Renal pelvis (tissue), 12 donors: Measurements from ENCODE around the gene CDH22. TPM values are rescaled to one million over a fixed set of nuclear protein-coding genes. Genes with fewer than 3 reads are reported as not detected.

Experiments used
- DNase-seq: peaks from one replicate; pipeline ENCODE4 v3.0.0-alpha.2; 2013
- long read RNA-seq, 16 experiments: transcript quantifications; one replicate each; lab custom pipeline, GENCODE V29; 2026
- polyA plus RNA-seq, 3 donors: library from polyadenylated mRNA; unstranded; fragments of 120-200 nt; gene quantifications; one replicate each; pipeline ENCODE4 v1.2.1, GENCODE V29; 2013; ENCODE audit not compliant: insufficient read length in 3 of 3

The CDH22 gene, protein sequence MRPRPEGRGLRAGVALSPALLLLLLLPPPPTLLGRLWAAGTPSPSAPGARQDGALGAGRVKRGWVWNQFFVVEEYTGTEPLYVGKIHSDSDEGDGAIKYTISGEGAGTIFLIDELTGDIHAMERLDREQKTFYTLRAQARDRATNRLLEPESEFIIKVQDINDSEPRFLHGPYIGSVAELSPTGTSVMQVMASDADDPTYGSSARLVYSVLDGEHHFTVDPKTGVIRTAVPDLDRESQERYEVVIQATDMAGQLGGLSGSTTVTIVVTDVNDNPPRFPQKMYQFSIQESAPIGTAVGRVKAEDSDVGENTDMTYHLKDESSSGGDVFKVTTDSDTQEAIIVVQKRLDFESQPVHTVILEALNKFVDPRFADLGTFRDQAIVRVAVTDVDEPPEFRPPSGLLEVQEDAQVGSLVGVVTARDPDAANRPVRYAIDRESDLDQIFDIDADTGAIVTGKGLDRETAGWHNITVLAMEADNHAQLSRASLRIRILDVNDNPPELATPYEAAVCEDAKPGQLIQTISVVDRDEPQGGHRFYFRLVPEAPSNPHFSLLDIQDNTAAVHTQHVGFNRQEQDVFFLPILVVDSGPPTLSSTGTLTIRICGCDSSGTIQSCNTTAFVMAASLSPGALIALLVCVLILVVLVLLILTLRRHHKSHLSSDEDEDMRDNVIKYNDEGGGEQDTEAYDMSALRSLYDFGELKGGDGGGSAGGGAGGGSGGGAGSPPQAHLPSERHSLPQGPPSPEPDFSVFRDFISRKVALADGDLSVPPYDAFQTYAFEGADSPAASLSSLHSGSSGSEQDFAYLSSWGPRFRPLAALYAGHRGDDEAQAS
- under 1 TPM in 1 of 3 donors, not detected in 2; 0.04 TPM for polyA plus RNA-seq
- long read RNA-seq, donor 1 = 0 reads
- long read RNA-seq, donor 2 = 0 reads
- long read RNA-seq, donor 3 = 0 reads
- long read RNA-seq, donor 4 = 0 reads
- long read RNA-seq, donor 5 = 0 reads
- long read RNA-seq, donor 6 = 0 reads
- long read RNA-seq, donor 7 = 0 reads
- long read RNA-seq, donor 8 = 0 reads
- long read RNA-seq, donor 9 = 0 reads
- long read RNA-seq, donor 10 = 0 reads
- long read RNA-seq, donor 11 = 0 reads
- long read RNA-seq, donor 12 = 0 reads
- long read RNA-seq, donor 13 = 0 reads
- long read RNA-seq, donor 14 = 0 reads
- long read RNA-seq, donor 15 = 0 reads
- long read RNA-seq, donor 16 = 0 reads

DNA sequence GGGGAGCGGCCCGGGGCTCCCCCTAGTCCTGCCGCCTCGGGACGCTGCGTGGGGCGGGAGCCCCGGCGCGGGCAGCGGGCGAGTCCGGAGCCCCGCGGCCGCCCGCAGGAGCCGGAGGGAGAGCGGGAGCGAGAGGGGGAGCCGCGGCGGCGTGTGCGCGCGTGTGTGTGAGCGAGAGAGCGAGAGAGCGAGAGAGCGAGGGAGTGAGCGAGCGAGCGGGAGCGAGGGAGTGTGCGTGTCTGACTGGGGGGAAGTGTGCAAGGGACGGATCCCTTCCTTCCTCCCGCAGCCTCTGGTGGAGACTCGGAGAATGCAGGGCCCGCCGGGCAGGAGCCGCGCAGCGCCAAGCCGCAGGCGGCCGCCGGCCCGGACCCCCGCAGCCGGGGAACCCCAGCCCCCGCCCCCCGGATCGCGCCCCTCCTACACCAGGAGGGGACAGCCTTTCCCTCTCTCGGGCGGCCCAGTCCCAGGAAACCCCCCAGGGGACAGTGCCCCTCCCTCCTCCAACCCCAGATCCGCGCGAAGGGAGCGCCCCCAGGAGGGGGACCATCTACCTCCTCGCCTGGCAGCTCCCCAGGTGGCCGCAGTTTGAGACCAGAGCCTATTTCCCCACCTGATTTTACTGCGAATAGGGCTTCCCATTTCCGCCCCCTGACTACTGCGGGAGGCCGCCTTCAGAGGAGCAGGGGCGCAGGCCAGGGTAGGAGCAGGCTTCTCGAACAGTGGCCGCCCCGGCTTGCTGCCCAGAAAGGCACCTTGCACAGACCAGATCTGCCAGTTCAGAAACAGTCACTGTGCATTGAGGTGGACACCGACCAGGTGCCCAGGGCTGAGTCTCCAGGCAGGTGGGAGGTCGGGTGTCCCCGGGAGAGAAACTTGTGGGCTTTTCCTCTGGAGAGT is at the start of gene CDH22:
TSS of gene CDH22 (minus strand) at position 241 of the 900 bp plus-strand sequence. CDS start 57,204 bp downstream, outside the sequence.
- DNase-seq = no peak

DNA sequence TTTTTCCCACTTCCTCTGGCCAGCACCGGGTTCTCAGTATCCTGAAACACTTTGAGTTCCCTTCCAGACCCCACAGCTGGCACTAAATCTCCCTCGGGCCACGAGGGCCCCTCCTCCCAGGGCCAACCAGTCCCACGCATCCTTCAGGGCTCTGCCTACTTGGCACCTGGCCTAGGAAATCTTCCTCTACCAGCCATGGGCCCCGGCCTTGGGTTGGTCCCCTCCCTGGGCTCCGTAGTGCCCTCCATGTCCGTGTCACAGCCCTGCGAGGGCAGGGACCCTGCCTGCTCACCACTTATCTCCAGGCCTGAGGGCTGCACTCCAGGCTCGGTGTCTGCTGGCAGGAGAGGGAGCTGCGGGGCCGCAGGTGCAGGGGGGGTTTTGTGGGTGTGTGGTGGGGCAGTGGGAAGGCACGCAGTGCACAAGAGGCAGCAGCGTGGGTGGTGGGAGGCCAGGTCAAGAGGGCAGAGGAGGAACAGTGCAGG is 48.8 kb upstream of the CDH22 start:
- no peak for DNase-seq

DNA sequence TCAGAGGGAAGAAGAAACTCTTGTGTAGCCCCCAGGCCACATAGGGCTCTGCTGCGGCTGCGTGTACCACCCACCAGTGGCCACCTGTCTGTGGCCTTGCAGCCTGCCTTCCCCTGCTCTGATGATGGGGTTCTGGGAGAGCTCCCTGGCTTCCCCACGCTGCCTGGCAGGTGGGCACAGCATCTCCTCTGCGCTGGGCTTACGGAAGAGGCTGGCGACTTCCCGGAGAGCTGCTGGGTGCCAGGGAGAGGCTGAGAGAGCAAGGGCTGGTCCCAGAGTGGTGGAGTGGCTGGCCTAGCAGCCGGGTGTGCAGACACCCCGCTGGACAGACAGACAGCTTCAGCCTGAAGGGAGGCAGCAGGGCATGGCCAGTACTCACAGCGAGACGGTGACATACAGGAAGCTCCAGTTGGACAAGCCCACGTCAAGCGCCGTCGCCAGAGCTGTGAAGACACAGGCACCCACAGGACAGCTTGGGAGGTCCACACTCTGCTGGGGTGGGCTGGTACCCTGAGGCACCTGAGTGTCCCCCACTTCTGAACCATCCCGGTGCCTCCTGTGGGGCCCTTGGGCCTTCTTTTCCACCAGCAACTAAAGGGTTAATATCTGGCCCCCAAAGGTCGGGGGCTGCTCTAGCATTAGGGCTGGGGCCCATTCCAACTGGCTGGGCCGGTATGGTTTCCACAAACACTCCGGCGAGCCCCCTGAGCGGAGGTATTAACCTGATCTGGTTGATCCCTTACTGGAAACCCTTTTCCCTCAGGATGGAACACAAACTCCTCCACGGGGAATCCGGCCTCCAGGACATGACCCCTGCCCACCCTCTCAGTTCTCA is 48.1 kb upstream of the CDH22 start:
- DNase-seq = no peak

DNA sequence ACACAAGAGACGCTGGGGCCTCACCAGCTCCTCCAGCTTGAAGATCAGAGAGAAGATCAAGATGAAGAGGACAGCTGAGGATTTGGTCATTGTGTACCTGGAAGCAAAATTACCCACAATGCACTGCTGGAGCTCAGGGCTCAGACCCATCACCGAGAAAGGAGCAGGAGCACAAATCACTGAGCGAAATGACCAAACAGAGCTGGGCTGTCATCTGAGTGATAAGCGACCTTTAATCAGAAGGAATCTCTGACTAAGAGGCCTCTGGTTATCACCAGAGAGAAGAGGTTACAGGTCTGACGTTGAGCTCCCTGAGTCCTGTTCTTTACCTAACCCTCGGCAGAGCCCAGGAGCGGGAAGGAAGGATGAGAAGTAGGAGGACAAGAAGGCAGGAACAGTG is 47.5 kb upstream of the CDH22 start:
- DNase-seq = no peak

DNA sequence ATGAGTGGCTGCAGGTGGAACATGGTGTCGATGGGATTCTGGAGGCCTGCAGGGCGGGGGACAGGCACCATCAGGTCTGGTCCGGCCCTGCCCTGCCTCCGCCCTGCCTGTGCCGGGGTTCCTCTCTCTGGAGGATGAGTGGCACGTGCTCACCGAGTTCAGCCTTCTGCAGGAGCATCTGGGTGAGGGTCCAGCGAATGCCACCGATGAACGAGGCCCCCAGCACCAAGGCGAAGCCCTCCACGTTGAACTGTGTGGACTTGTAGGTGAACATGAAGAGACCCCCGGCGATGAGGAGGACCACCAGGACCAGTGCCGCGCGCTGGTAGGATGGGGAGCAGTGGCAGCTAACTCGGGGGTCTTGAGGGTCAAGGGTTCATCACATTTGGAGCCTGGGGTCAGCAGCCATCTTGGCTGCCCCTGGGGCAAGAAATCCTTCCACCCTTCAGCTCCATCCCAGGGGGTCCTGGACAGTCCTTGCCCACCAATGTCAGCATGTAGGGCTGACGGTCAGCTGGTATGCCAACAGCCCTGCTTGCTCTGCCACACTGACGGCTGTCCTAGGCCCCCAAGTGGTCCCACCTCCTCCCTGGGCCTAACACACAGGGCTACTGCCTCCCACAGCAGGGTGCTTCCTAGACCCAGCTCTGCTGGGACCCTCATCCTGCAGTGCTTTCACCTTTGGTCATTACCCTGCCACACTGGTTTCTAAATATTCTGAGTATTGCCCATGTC is 46.8 kb upstream of the CDH22 start:
- no peak for DNase-seq

DNA sequence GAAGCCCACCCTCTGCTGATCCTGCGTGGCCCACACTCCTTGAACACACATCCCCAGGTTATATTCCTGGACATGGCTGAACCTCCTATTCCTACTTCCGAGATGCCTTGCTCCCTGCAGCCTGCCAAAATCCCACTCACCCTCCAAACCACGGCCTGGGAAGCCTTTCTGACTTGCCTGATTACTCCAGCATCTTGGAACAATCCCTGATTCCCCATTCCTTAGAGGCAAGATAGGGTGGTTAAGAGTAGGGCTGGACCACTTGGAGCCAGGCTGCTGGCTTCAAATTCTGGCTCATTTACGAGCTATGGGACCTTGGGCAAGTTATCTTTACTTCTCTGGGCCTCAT is 45.9 kb upstream of the CDH22 start:
- DNase-seq = no peak

DNA sequence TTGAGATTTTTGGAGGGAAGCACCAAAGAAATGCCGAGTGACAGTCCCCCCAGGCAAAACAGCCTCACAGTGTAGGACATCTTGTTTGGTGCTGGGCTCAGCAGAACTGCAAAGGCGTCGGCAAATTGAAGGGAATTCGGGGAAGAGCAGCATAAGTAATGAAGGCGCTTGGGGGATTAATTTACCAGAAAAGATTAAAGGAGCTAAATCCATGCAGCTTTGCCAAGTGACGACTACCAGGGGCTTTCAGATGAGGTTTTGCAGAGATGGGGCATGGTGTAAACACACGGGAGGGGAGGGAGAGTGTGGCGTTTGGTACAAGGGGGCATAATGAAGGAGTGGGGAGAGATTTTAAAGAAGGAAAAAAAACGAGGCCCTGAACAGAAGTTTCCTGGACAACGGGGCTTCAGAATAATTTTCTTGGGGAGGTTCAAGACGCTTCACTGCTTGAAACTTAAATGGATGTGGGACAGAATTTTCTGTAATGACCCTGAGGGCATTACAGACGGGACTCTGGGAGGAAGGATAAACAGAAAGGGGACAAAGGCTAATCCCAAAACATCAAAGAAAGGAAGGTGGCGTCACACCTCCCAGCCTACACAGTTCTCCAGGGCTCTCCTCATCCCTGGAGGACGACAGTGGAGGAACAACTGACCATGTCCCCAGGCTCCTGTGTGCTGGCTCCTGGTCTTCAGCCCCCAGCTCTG is 45.4 kb upstream of the CDH22 start:
- DNase-seq = no peak

DNA sequence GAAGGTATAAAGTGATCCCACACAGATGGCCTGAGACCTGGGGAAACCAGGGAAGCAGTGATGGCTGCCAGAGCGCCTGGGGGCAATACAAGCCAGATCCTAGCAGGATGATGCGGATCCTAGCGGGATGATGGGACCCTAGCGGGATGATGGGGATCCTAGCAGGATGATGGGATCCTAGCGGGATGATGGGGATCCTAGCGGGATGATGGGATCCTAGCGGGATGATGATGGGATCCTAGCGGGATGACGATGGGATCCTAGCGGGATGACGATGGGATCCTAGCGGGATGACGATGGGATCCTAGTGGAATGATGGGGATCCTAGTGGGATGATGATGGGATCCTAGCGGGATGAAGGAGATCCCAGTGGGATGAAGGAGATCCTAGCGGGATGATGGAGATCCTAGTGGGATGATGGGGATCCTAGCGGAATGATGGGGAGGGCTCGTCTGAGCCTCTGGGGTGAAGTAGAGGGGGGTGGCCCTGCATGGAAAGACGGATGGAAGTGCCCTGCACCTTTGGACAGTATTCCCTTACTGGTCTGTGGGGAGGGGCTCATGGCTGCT is 44.2 kb upstream of the CDH22 start:
- no peak for DNase-seq

DNA sequence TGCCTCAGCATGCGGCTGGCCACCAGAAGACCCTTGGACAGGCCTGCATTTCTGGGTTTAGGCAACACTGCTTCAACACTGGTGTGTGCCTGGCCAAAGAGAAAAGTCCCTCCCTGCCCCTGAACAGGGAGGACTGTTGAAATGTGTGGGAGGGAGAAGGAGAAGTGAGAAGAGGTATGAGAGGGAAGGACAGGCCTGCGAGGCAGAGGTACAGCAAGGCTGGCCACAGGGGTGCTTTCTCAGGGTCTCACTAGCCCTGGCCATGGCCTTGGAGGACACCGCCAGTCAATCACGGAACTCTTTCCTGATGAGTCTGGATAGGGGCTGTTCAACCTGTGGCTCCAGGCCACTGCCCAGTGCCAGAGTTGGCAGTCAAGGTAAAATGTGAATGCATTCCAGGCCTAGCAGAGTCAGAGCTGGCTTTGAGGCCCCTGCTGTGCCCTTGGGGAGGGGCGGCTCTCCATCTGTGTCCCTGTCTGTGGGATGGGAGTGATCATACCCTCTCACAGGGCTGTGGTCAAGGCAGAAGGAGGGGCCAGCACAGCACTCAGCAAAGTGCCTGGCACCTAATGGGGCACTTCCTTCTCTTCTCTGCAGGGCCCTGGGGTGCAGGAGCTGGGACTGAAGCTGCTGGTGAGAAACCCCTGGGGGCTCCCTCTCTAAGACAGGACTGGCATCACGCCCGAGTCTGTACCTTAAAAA is 43.2 kb upstream of the CDH22 start:
- no peak for DNase-seq

DNA sequence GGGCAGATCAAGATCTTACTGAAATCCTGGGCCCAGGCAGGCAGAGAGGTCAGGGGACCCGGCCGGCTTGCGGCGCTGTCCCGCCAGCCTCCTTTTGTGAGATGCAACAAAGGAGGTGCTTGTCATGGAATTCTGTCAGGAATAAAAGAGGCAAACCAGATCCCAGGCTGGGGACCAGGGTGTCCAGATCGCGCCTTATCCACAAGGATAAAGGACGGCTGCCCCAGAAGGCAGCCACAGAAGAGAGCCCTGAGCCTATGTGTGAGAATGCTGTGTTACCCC is 42.6 kb upstream of the CDH22 start:
- DNase-seq = no peak

DNA sequence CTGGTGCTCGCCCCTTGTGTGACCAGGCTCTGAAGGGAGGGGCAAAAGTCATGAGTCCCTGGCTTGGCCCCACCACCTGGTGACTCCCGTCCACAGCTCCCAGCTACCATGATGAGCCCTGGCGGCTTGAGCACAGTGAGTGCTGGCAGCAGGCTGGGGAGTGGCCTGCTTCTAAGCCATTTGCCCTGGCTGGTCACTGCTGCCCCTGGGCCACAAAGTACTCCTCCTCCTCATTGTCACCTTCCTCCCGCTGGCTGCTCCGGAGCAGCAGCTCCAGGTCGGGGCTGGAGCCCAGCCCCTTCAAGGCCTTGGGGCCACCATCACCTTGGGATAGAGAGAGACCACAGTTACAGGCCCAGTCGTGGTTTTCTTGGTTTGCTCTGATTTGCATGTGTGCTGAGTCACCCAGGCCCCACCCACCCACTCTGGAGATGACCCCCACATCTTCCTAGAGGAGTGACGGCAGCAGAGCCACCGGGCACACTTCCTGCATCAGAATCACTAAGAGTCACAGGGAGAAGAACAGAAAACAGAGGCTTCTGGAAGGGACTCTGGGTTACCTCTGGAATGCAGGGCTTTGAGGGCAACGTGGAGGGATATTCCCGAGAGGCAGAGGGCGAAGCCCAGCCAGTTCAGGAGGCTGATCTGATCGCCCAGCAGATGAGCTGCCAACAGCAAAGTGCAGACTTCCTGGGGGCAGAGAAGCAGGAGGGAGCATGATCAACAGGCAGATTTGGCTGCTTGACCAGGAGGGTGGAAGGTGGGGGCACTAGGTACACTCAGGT is 42.1 kb upstream of the CDH22 start:
- DNase-seq = no peak

DNA sequence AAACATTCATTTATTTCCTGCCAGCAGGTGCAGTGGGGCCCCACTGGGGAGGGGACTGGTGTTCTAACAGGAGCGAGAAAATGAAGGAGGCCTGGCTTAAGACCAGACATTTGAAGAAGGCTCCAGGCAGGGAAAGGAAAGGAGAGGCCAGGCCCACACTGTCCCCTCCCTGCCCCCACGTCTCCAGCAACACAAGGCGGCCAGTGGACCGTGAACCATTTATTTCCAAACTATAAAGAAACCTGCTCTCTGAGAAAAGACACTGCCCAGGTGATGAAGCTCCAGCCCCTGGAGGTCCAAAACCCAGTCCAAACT is 41.4 kb upstream of the CDH22 start:
- DNase-seq = no peak

DNA sequence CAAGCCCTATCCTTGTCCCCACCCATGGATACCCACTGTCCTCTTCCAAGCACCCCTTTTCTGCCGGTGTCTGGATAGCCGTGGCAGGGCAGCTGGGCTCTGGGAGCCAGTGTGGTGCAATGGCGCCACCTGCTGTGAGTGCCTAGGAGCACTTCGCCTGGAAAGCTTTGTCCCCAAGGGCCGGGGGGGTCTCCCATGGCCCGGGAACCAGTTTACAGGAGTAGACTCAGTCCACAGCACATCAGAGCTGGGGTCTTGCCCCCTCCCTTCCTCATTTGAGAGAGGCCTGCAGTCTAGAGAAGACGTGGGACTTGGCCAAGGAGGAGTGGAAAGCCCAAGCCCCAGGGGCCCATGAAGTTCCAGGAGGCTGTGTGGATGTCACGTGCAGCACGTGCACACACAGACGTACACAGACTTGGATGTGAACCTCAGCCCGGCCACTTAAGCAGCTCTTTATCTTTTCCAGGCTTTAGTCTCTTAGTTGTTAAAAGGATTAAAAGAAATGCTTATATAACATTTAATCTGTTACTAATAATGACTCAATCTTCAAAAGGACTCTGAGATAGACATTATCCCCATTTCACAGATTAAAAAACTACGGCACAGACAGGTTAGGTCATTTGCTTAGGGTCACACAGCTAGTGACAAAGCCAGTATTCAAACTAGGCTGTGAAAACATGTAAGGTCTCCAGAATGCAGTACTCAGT is 40.9 kb upstream of the CDH22 start:
- no peak for DNase-seq

DNA sequence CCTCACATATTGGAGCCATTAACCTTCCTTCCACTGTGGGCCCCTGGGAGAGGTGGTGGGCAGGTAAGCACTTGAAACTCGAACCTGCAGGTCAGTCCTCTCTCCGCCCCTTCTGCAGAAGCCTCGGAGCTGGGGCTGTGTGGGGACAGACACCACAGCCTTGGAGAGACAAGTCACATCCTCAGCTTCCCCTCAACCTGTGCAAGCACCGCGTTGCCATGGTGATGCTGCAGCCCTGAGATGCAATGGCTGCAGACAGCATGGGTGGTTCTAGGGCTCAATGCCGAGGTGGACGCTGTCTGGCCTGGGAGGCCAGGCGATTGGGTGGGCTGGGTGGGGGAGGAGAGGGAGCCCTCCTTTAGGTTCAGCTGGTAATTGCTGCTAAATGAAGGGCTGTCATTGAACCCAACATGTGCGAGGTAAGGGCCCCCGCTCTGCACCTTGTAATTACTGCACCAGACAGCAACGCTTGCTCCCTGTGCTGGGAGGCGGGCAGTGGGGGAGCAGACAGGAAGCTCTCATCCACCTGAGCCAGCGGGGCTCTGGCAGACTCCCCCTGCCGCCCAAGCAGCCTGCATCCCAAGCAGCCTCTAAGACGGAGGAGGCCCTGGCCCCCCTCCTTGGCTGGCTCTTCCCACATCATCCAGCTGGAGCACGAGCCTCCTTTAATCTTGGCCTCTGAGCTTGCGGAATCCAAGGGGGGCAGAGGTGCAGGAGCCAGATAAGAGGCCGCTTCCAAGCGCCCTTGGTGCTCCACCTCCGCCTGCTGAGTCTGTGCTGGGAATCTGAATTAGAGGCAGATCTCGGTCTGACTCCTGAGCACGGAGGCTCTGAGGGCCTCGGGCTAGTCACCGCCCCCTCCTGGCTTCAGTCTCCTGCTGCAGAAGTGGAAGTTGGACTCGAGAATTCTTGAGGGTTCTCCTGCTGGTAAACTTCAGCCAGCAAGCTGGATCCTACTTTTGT is 39.8 kb upstream of the CDH22 start:
- no peak for DNase-seq

DNA sequence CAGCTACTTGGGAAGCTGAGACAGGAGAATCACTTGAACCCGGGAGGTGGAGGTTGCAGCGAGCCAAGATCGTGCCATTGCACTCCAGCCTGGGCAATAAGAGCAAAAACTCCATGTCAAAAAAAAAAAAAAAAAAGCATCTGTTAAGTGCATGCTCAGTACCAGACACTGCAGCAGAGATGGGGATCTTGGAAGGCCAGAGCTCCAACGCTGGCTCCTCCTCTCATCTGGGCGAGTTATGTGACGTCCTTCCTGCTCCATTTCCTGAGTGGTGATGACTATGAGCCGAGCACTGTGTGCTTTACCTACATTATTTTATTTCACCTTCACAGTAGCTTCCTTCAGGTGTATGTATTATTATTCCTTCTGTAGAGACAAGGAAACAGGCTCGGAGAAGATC is 38.5 kb upstream of the CDH22 start:
- DNase-seq = no peak
